ENCODE results near the gene TPCN2.

TPCN2 gene

DNA sequence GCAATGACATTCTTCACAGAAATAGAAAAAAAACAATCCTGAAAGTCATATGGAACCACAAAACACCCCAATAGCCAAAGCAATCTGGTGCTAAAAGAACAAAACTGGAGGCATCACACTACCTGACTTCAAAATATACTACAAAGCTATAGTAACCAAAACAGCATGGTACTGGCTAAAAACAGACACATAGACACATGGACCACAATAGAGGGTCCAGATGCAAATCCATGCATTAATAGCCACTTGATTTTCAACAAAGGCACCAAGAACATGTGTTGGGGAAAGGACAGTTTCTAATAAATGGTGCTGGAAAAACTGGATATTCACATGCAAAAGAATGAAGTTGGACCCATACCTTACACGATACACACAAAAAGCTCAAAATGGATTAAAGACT is 79.2 kb downstream of the TPCN2 start:
- WGBS = no CpG with 5 or more reads among the region's 1 CpG

GRCh38 chr11:69129053-69129452 is 80.3 kb downstream of the TPCN2 start:
- peaks cover 9 to 19% of the 10 kb centered on the region in 2 experiments for H3K27me3 ChIP-seq (ENCODE audit: control insufficient read depth in 1 of 2, insufficient read depth in 1 of 2, low read length in 2 of 2)
- WGBS = 86% methylated on average over 2 of the region's 2 CpGs

More for the DNA sequence above, 79.2 kb downstream of the TPCN2 start:
- peaks cover 25% of the 10 kb centered on the region for H3K4me1 ChIP-seq (ENCODE audit: control insufficient read depth, insufficient read depth, low read depth, low read length)
- peaks cover 13 to 19% of the 10 kb centered on the region in 2 experiments for H3K27me3 ChIP-seq (ENCODE audit: control insufficient read depth in 1 of 2, insufficient read depth in 1 of 2, low read length in 2 of 2)
- no peak overlapping the region for H4K8ac ChIP-seq (ENCODE audit: low read length)
- no peak overlapping the region for H2BK5ac ChIP-seq (ENCODE audit: low read depth, low read length, poor library complexity, severe bottlenecking)
- H2BK15ac ChIP-seq (ENCODE audit: low read depth, poor library complexity, severe bottlenecking) = no peak overlapping the region
- H4K91ac ChIP-seq (ENCODE audit: low read length) = no peak overlapping the region
- H2BK12ac ChIP-seq (ENCODE audit: low read length in 2 of 2) = no peak overlapping the region
- H3K36me3 ChIP-seq (ENCODE audit: control insufficient read depth in 1 of 2, insufficient read depth in 2 of 2, low read depth in 1 of 2, low read length in 2 of 2) = no peaks in the 10 kb centered on the region
- no peak overlapping the region for H3K4me3 ChIP-seq (ENCODE audit: insufficient read depth in 1 of 2, low read depth in 1 of 2, low read length in 2 of 2)
- H3K27ac ChIP-seq (ENCODE audit: low read length, poor library complexity, severe bottlenecking) = no peak overlapping the region
- no peak overlapping the region for H3K4me2 ChIP-seq (ENCODE audit: low read length, poor library complexity, severe bottlenecking)
- DNase-seq = no peak
- no peak overlapping the region for H3K9ac ChIP-seq (ENCODE audit: low read length)
- no peak overlapping the region for H2AK5ac ChIP-seq (ENCODE audit: low read length, severe bottlenecking)
- H3K23ac ChIP-seq (ENCODE audit: low read length in 2 of 2) = no peak overlapping the region
- no peak overlapping the region for H2BK120ac ChIP-seq (ENCODE audit: low read depth, low read length)
- no peak overlapping the region for H3K14ac ChIP-seq (ENCODE audit: low read length in 2 of 2)
- no peak overlapping the region for H3K4ac ChIP-seq (ENCODE audit: low read depth in 1 of 2, low read length in 2 of 2)
- no peak overlapping the region for H3K18ac ChIP-seq (ENCODE audit: low read depth in 1 of 2, low read length in 2 of 2)
- peaks cover 14% of the 10 kb centered on the region for H3K9me3 ChIP-seq (ENCODE audit: control insufficient read depth, low read length)
- H3K79me1 ChIP-seq (replicated peaks; ENCODE audit: low read length, poor library complexity, severe bottlenecking) = no peaks in the 10 kb centered on the region
- no peak overlapping the region for H2AFZ ChIP-seq (ENCODE audit: low read depth, low read length)

DNA sequence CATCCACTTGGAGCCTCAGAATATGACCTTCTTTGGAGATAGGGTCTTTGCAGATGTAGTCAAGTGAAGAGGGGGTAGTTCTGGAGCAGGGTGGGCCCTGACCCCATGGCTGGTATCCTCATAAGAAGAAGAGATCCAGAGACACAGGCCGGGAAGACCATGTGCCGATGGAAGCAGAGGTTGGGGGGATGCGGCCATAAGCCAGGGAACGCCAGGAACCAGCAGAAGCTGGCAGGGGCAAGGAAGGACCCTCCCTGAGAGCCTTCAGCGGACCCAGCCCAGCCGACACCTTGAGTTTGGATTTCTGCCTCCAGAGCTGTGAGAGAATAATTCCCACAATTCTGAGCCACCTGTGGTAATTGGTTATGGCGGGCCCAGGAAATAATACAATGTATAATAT is 80.9 kb downstream of the TPCN2 start:
- Histone ChIP-seq H3K4me2 (ENCODE audit: low read length, poor library complexity, severe bottlenecking) (no peak overlapping the region), H3K27me3 (ENCODE audit: control insufficient read depth in 1 of 2, insufficient read depth in 1 of 2, low read length in 2 of 2) (peaks cover 8 to 19% of the 10 kb centered on the region in 2 experiments), H2BK15ac (ENCODE audit: low read depth, poor library complexity, severe bottlenecking) (no peak overlapping the region), H3K9ac (ENCODE audit: low read length) (no peak overlapping the region), H3K4ac (ENCODE audit: low read depth in 1 of 2, low read length in 2 of 2) (no peak overlapping the region), H2AFZ (ENCODE audit: low read depth, low read length) (no peak overlapping the region), H3K4me3 (ENCODE audit: insufficient read depth in 1 of 2, low read depth in 1 of 2, low read length in 2 of 2) (no peak overlapping the region), H2AK5ac (ENCODE audit: low read length, severe bottlenecking) (no peak overlapping the region), H3K79me1 (replicated peaks; ENCODE audit: low read length, poor library complexity, severe bottlenecking) (no peaks in the 10 kb centered on the region), H3K36me3 (ENCODE audit: control insufficient read depth in 1 of 2, insufficient read depth in 2 of 2, low read depth in 1 of 2, low read length in 2 of 2) (no peaks in the 10 kb centered on the region), H2BK12ac (ENCODE audit: low read length in 2 of 2) (no peak overlapping the region), H3K4me1 (ENCODE audit: control insufficient read depth, insufficient read depth, low read depth, low read length) (peaks cover 12% of the 10 kb centered on the region), H4K91ac (ENCODE audit: low read length) (no peak overlapping the region), H3K23ac (ENCODE audit: low read length in 2 of 2) (no peak overlapping the region), H4K8ac (ENCODE audit: low read length) (no peak overlapping the region), H3K27ac (ENCODE audit: low read length, poor library complexity, severe bottlenecking) (no peak overlapping the region), H2BK5ac (ENCODE audit: low read depth, low read length, poor library complexity, severe bottlenecking) (no peak overlapping the region), H3K14ac (ENCODE audit: low read length in 2 of 2) (no peak overlapping the region), H2BK120ac (ENCODE audit: low read depth, low read length) (no peak overlapping the region), H3K9me3 (ENCODE audit: control insufficient read depth, low read length) (peaks cover 27% of the 10 kb centered on the region), H3K18ac (ENCODE audit: low read depth in 1 of 2, low read length in 2 of 2) (no peak overlapping the region)
- WGBS = 98% methylated on average over 7 of the region's 7 CpGs
- DNase-seq = no peak

More at GRCh38 chr11:69129053-69129452, 80.3 kb downstream of the TPCN2 start:
- Histone ChIP-seq H2AK5ac (ENCODE audit: low read length, severe bottlenecking) (no peak overlapping the region), H3K4me1 (ENCODE audit: control insufficient read depth, insufficient read depth, low read depth, low read length) (peaks cover 13% of the 10 kb centered on the region), H3K14ac (ENCODE audit: low read length in 2 of 2) (no peak overlapping the region), H3K4me2 (ENCODE audit: low read length, poor library complexity, severe bottlenecking) (no peak overlapping the region), H3K18ac (ENCODE audit: low read depth in 1 of 2, low read length in 2 of 2) (no peak overlapping the region), H3K9ac (ENCODE audit: low read length) (no peak overlapping the region), H3K27ac (ENCODE audit: low read length, poor library complexity, severe bottlenecking) (no peak overlapping the region), H3K4me3 (ENCODE audit: insufficient read depth in 1 of 2, low read depth in 1 of 2, low read length in 2 of 2) (no peak overlapping the region), H4K91ac (ENCODE audit: low read length) (no peak overlapping the region), H4K8ac (ENCODE audit: low read length) (no peak overlapping the region), H2BK120ac (ENCODE audit: low read depth, low read length) (no peak overlapping the region), H2BK5ac (ENCODE audit: low read depth, low read length, poor library complexity, severe bottlenecking) (no peak overlapping the region), H3K36me3 (ENCODE audit: control insufficient read depth in 1 of 2, insufficient read depth in 2 of 2, low read depth in 1 of 2, low read length in 2 of 2) (no peaks in the 10 kb centered on the region), H3K4ac (ENCODE audit: low read depth in 1 of 2, low read length in 2 of 2) (no peak overlapping the region), H2BK15ac (ENCODE audit: low read depth, poor library complexity, severe bottlenecking) (no peak overlapping the region), H3K9me3 (ENCODE audit: control insufficient read depth, low read length) (peaks cover 25% of the 10 kb centered on the region), H2AFZ (ENCODE audit: low read depth, low read length) (no peak overlapping the region), H3K23ac (ENCODE audit: low read length in 2 of 2) (no peak overlapping the region), H2BK12ac (ENCODE audit: low read length in 2 of 2) (no peak overlapping the region), H3K79me1 (replicated peaks; ENCODE audit: low read length, poor library complexity, severe bottlenecking) (no peaks in the 10 kb centered on the region)
- DNase-seq = no peak

DNA sequence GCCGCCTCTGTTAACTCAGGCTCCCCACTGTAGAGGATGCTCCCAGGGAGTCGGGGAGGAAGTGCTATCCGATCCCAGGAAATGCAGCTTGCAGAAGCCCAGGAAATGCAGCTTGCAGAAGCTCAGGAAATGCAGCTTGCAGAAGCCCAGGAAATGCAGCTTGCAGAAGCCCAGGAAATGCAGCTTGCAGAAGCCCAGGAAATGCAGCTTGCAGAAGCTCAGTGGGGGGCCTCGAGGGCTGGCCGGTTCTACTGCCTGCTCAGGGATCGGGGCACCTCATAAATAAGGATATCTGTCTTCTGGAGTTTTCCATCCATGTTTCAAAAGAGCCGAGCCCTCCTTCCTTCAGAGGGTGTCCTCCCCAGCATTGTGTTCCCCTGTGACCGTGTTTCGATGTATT is 81.9 kb downstream of the TPCN2 start:
- Histone ChIP-seq H3K9ac (ENCODE audit: low read length) (no peak overlapping the region), H3K4me2 (ENCODE audit: low read length, poor library complexity, severe bottlenecking) (no peak overlapping the region), H3K4ac (ENCODE audit: low read depth in 1 of 2, low read length in 2 of 2) (no peak overlapping the region), H3K18ac (ENCODE audit: low read depth in 1 of 2, low read length in 2 of 2) (no peak overlapping the region), H2AFZ (ENCODE audit: low read depth, low read length) (no peak overlapping the region), H2BK15ac (ENCODE audit: low read depth, poor library complexity, severe bottlenecking) (no peak overlapping the region), H3K23ac (ENCODE audit: low read length in 2 of 2) (no peak overlapping the region), H3K4me3 (ENCODE audit: insufficient read depth in 1 of 2, low read depth in 1 of 2, low read length in 2 of 2) (no peak overlapping the region), H3K27me3 (ENCODE audit: control insufficient read depth in 1 of 2, insufficient read depth in 1 of 2, low read length in 2 of 2) (peaks cover 8 to 19% of the 10 kb centered on the region in 2 experiments), H3K4me1 (ENCODE audit: control insufficient read depth, insufficient read depth, low read depth, low read length) (peaks cover 16% of the 10 kb centered on the region), H2AK5ac (ENCODE audit: low read length, severe bottlenecking) (no peak overlapping the region), H3K9me3 (ENCODE audit: control insufficient read depth, low read length) (peaks cover 27% of the 10 kb centered on the region), H3K27ac (ENCODE audit: low read length, poor library complexity, severe bottlenecking) (no peak overlapping the region), H2BK120ac (ENCODE audit: low read depth, low read length) (no peak overlapping the region), H4K91ac (ENCODE audit: low read length) (no peak overlapping the region), H3K79me1 (replicated peaks; ENCODE audit: low read length, poor library complexity, severe bottlenecking) (no peaks in the 10 kb centered on the region), H4K8ac (ENCODE audit: low read length) (peak overlapping the region; percentile 69), H3K14ac (ENCODE audit: low read length in 2 of 2) (no peak overlapping the region), H3K36me3 (ENCODE audit: control insufficient read depth in 1 of 2, insufficient read depth in 2 of 2, low read depth in 1 of 2, low read length in 2 of 2) (no peaks in the 10 kb centered on the region), H2BK5ac (ENCODE audit: low read depth, low read length, poor library complexity, severe bottlenecking) (no peak overlapping the region), H2BK12ac (ENCODE audit: low read length in 2 of 2) (no peak overlapping the region)
- 46% methylated on average over 9 of the region's 9 CpGs for WGBS
- no peak for DNase-seq
